Measurements from ENCODE around the gene CEP170B.
"Not testable (repeated sequence)": the region's sequence is repeated elsewhere in the genome, so short reads cannot be mapped to it uniquely, and the experiment has no call there.

The CEP170B gene

GRCh38 chr14:104880584-104881210, 15.6 kb downstream of the CEP170B start:
- no peak for TF ChIP-seq CTCF (IDR thresholded peaks at IDR 0.05; ENCODE audit: control insufficient read depth, extremely low read depth, insufficient read depth)
- no peak for DNase-seq (ENCODE audit: low read depth)
- H3K4me3 ChIP-seq (ENCODE audit: low read depth, low read length): no peak overlapping the region

GRCh38 chr14:104881369-104881979, 16.4 kb downstream of the CEP170B start:
- DNase-seq (ENCODE audit: low read depth): no peak
- TF ChIP-seq CTCF (IDR thresholded peaks at IDR 0.05; ENCODE audit: control insufficient read depth, extremely low read depth, insufficient read depth): no peak
- H3K4me3 ChIP-seq (ENCODE audit: low read depth, low read length): no peak overlapping the region

GRCh38 chr14:104882325-104882973, 17.4 kb downstream of the CEP170B start:
- H3K4me3 ChIP-seq (ENCODE audit: low read depth, low read length): no peak overlapping the region
- DNase-seq (ENCODE audit: low read depth): peak; percentile 26
- TF ChIP-seq CTCF (IDR thresholded peaks at IDR 0.05; ENCODE audit: control insufficient read depth, extremely low read depth, insufficient read depth): no peak

- no peak for DNase-seq (ENCODE audit: low read depth)
- TF ChIP-seq CTCF (IDR thresholded peaks at IDR 0.05; ENCODE audit: control insufficient read depth, extremely low read depth, insufficient read depth): no peak
- no peak overlapping the region for H3K4me3 ChIP-seq (ENCODE audit: low read depth, low read length)
Observed at GRCh38 chr14:104882991-104883660, 18.1 kb downstream of the CEP170B start.

- DNase-seq (ENCODE audit: low read depth): no peak
- H3K4me3 ChIP-seq (ENCODE audit: low read depth, low read length): no peak overlapping the region
- TF ChIP-seq CTCF (IDR thresholded peaks at IDR 0.05; ENCODE audit: control insufficient read depth, extremely low read depth, insufficient read depth): no peak
Observed at GRCh38 chr14:104883681-104884361, 18.8 kb downstream of the CEP170B start.

- DNase-seq (ENCODE audit: low read depth); H3K4me3 ChIP-seq (ENCODE audit: low read depth, low read length): not testable (repeated sequence)
Observed at GRCh38 chr14:104884381-104884780, 19.3 kb downstream of the CEP170B start.

All from LNCaP clone FGC (cell line).